Activated naive CD8-positive, alpha-beta T cell treated with anti-CD3 and anti-CD28 coated beads, Interleukin-2, amount 50 U/mL, for 16 hours (primary cell): ENCODE data around the gene PTOV1.

ENCODE experiments used
- DNase-seq: peaks from one replicate; pipeline ENCODE4 v3.0.0-alpha.2; 2020; ENCODE audit warnings: low read depth, low spot score

The PTOV1 gene

DNA sequence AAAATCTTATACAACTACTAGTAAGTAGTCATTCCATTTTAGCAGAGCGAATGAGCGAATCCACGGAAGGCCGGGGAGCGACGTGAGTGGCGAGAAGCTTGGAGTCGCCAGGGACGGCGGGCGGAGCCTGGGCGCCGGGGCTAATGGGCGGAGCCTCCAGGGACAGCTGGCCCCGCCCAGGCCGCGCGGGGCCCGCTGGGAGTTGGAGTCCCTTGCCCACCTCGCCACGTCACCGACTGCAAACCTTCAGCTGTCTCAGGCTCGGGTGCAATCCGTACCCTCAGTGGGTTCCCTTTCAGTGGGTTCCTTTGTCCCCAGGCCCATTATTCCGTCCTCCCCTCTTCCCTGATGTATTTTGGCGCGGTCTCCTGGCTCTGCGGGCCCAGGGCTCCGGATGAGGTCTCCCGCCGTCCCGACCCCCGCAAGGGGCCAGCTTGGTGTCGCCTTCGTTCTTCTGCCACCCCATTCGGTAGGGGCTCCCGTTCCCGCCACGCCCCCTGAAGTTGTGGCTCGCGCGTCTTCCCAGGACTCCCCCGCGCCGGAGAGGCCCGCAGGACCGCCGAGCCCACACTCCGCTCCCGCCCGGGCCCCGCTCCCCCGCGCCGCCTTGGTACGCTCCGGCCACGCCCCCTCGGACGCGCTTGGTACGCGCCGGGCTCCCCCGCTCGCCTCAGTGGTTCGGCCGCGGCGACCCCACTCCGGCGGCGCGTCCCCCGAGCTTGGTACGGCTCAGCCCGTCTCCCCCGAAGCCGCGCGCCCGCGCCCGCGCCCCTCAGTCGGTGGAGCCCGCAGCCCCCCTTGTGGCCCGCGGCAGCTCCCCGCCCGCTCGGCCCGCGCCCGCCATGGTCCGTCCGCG lies at the start of gene PTOV1:
PTOV1 (plus strand) TSS at position 673 of the 856 bp plus-strand sequence.
- peak; percentile 68 for DNase-seq

DNA sequence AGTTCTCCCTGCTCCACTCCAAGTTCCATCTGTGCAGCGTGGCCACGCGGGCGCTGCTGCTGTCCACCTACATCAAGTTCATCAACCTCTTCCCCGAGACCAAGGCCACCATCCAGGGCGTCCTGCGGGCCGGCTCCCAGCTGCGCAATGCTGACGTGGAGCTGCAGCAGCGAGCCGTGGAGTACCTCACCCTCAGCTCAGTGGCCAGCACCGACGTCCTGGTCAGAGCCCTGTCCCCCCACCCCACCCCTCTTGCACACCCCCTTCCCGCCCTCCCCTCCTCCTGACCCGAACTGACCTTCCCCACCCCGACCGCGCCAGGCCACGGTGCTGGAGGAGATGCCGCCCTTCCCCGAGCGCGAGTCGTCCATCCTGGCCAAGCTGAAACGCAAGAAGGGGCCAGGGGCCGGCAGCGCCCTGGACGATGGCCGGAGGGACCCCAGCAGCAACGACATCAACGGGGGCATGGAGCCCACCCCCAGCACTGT lies 49.5 kb upstream of the PTOV1 start:
- DNase-seq: no peak

DNA sequence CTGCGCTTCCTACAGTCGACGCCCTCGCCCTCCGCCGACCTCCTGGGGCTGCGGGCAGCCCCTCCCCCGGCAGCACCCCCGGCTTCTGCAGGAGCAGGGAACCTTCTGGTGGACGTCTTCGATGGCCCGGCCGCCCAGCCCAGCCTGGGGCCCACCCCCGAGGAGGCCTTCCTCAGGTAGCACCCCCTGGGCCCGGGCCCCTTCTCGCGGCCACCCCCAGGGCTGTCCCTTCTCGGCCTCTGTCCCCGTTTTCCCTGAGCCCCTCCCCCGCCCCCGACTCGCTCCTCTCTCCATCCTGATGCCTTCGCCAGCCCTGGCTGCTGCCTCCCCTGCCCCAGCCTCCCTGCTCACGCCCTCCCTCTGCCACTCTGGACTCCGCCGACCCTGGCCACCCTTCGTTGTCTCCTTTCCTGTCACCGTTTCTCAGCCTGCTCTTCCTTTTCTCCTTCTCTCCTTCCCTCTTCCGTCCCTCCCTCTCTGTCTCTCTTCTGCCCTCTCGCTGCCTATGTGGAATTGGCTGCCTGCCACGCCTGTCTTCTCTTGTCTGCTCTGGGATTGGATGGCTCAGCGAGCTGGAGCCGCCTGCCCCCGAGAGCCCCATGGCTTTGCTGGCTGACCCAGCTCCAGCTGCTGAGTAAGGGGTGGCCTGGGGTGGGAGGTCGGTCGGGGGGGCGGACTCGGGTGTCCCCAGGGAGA lies 48.8 kb upstream of the PTOV1 start:
- DNase-seq: no peak

DNA sequence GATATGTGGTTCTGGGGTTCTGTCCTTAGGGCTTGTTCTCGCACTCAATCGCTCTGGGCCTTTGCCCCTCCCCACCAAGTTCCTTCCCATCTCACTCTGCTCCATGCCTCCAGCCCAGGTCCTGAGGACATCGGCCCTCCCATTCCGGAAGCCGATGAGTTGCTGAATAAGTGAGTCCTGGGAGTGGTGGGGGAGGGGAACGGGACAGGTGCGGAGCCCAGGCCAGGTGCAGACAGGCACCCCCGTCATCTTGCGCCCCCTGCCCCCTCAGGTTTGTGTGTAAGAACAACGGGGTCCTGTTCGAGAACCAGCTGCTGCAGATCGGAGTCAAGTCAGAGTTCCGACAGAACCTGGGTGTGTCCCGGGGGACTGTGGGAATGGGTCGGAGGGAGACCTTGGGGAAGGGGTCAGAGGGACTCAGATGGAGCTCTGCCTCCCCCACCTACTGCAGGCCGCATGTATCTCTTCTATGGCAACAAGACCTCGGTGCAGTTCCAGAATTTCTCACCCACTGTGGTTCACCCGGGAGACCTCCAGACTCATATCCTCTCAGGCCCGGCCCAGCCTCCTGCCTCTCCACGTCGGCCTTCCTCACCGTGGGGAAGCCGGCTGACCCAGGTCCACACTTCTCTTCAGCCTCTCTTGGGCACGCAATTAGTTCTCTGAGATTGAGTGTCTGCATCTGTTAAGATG lies 48.0 kb upstream of the PTOV1 start:
- no peak for DNase-seq

DNA sequence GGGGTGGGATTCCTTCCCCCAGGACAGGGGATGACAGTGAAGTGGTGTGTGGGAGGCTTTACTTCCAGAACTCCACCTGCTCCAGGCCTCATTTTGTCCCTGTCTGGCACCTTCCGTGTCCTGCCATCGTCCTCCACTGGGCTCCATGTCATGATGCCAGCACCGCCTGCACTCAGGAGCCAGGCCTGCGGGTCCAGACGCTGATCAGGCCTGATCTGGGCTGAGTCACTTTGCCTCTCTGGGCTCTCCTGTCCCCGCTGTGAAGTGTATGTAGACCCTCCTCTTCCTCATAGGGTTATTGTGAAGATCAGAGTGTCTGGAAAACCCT lies 47.5 kb upstream of the PTOV1 start:
- no peak for DNase-seq

DNA sequence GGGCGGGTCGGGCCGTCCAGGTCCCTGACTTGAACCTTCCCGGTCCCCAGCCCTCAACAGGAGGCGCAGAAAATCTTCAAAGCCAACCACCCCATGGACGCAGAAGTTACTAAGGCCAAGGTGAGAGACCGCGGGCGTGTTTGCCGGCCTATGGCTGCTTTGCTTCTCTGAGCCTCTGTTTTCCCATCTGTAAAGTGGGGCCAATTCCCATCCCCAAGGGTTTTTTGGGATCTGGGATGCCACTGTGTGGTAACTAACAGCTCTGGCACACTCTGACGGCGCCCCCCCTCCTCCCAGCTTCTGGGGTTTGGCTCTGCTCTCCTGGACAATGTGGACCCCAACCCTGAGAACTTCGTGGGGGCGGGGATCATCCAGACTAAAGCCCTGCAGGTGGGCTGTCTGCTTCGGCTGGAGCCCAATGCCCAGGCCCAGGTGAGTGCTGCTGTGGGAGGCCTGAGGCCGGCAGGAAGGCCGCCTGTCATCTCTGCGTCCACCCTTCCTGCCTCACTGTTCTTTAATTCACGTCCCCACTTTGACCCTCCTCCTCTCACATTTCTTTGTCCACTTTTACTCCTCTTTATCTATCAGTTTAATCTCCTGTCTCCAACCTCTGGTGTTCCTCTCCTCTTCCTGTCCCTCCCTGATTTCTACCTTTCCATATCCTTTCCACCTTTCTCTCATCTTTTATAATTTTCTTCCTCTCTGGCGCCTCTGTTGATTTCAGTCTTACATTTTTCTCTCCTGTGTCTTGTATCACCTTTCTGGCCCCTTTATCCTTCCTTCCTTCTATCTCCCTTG lies 44.9 kb upstream of the PTOV1 start:
- no peak for DNase-seq

DNA sequence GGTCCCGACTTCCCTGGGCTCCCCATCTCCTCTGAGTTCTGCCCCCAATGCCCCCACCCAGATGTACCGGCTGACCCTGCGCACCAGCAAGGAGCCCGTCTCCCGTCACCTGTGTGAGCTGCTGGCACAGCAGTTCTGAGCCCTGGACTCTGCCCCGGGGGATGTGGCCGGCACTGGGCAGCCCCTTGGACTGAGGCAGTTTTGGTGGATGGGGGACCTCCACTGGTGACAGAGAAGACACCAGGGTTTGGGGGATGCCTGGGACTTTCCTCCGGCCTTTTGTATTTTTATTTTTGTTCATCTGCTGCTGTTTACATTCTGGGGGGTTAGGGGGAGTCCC lies 44.4 kb upstream of the PTOV1 start:
- no peak for DNase-seq

DNA sequence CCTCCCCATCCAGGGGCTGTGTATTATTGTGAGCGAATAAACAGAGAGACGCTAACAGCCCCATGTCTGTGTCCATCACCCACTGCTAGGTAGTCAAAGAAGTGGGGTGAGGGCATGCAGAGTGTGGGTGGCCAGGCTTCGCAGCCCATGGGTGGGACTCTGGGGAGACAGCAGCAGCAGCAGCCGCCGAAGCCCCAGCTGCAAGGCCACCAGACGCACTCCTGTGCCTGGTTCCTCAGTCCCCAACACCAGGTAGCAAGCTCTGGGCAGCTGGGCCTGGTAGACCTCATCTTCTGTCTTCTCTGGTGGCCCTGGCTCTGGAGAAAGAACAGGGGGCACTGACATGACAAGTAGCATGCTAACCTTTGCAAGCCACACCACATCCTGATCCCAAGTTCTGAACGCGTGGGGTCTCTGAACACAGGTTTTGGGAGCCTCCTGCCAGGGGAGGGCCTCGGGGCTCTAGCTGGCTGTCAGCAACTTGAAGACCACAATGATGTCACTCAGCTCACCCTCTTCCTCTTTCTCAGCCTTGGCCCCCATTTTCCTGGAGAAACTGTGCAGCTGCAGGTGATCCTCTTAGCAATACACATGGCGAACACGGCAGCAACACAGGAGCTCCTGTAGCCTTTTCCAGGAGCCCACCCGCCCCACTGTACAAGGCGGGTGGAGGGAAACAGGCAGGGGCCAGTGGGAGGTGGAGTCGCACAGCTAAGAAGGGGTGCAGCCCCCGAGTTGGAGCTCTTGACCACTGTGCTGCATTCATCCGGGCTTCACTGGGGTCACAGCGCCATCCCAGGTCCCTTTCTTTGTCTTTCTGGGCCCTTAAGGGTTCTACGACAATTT lies 43.7 kb upstream of the PTOV1 start:
- DNase-seq: no peak

DNA sequence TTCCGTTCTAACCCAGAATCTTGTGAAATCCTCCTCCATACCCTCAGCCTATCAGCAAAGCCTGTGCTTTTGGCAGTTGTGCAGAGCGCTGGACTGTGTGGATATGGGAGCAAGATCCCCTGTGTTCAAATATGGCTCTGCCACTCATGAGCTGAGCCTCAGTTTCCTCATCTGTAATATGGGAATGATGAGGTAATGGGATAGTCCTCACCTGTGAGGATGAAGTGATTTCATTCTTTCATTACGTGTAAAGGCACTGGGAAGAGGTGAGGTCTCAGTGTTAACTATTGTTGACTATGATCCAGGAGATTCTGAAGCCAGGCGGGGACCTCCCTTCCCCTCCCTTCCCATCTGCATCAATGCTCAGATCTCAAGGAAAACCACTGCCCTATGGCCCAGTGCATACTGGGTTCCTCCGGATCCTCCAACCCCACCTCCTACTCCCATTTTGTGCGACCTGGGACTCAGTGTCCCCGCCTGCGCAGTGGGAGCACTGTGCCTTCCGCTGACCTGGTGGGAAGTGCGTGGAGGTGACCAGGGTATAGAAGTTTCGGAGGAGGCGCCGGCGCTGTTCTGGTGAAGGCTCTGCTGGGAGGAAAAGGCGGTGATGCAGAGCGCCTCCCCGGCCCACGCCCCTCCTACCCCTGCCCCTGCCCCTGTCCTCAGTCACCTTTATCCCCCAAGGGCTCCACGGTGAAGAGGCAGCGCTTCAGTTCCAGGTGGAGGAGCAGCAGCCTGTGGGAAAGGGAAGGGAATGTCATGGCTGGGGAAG lies 42.9 kb upstream of the PTOV1 start:
- DNase-seq: no peak

DNA sequence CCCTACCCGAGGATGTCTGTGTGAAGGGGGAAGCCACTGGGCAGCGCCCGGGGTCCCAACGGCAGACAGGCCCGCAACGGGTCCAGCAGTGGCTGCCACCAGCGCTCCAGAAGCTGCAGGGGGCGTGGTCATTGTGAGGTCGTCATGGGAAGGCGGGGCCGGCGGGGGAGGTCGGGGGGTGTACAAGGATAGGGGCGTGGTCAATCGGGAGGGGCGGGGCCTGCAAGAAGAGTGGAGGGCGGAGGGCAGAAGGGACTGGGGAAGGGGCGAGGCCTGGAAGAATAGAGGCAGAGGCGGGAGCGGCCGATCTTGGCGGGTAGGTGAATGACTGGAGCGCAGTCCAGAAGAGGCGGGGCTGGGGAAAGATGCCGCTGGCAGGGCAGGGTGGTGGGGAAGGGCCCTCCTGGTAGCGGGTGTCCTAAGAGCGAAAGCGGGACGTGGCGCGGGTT lies 42.2 kb upstream of the PTOV1 start:
- DNase-seq: peak; percentile 68

DNA sequence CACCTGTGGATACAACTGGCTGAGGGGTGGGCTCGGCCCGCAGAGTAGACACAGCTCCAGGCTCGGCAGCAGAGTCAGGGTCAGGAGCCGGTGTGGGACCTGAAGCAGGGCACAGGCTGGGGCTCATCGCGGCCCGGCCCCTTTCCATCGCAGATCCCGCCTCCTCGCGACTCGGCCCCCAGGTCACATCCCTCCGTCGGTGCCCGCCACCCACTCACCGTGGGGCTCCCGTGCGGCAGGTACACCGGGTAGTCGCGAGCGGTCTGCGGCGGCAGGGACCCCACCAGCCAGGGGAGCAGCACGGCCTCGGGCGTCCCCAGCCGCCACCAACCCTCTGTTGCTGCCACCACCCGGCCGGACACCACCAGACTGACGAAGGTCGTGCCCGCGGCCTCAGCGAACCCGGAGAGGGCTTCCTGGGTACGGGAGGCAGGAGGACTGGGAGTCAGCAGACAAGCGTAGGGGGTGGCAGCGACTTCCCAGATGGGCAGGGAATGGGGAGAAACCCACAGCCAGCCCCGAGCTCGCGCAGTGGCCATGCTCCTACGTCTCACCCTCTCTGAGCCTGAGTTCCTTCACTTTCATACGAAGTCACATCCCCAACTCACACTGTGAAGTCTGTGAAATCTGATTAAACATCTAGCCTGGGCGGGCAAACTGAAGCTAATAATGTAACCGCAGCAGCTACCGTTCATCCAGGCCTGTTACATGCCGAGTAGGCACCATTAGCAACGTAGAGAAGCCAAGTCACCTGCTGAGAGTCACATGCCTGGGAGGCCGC lies 41.6 kb upstream of the PTOV1 start:
- DNase-seq: no peak

DNA sequence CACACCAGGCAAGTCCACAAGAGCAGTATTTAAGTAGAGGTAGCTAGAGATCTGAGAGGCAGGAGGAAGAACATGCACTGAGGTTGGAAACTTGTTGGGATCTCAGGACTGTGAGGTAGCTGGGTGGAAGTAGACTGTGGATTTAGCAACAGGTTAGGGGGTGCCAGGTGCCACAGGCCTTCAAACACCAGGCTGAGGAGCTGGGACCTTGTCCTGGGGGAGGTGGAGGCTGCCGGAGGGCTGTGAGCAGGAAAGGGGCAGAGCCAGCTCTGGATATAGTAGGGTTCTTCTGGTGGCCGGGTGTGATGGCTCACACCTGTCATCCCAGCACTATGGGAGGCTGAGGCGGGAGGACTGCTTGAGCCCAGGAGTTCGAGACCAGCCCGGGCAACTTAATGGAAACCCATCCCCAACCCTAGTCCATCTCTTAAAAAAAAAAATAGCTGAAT lies 41.0 kb upstream of the PTOV1 start:
- DNase-seq: no peak

DNA sequence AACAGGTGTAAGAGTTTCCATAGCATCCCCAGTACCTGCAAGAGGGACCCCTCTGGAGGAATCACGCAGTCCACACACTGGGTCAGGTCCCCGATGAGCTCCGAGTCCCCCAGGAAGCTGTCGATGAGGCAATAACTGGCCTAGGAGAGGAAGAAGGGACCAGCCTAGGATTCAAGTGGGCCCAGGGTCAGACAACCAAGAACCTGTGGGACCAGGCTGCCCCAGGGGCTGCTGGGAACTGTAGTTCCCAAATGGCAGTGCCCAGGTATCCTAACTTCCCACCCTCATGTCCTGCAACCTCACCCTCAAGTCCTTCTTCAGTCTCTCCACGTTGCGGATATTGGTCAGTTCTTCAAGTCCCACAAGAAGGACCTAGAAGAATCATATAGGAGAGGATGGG lies 39.6 kb upstream of the PTOV1 start:
- DNase-seq: no peak

DNA sequence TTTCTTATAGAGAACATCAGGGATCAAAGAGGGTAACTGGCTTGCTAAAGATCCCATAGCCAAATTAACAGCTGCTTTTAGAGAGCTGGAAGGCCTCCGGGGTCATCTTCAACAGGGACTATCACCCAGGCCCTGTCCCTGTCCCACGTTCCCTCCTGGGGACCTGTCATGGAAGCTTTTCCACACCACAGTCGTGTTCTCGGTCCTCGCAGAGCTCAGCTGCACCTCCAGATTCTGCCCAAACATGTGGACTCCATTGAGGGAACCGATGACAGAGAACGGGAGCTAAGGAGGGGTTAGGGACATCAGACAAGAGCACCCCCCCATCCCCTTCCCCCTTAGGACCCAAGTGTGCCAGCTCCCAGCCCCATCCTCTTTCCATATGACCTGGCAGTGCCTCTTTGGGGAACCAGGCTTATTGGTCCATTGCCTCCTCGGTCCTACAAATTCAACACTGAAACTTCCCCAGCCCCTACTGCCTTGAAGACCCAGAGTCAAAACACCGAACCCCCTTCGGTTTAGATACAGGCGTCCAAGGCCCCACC lies 38.4 kb upstream of the PTOV1 start:
- DNase-seq: no peak

DNA sequence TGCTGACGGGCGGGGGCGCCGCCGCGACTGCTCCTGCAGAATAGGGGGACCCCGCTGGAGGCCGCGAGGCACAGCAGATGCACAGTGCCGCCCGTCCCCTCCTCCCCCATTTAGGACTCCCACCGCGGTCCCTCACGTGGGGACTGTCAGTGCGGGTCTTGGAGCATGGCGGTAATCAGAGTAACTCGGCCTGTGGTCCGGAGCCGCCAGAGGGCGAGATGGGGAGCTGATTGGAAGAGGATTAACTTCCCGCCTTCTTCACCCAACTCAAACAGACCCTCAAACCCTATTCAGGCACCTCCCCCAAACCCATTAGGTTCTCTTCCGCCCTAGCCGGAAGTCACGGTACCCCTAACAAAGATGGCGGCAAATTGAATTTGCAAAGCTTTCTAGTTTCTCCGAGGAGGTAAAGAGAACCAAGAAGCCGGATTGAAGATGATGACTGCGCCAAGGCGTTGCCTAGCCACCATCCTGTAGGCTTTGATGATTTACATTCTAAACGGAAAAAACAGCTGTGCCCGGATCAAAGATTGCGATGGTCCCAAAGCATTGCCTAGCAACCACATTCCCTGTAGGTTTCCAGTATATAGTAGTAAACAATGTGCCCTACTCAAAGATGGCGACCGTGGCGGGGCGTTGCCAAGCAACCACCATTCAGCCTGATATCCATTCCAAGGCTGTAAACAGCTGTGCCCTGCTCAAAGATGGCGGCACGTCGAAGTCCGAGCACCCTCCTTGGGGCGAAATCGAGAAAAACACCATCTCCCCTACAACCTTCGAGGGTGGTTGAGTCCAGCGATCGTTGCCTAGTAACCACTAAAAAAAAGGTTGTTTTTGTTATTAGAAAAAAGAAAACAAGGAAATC lies 37.7 kb upstream of the PTOV1 start, which contains the start of gene FUZ:
FUZ (minus strand) TSS at position 296 of the 865 bp plus-strand sequence; CDS start at position 110, 186 bp downstream.
- DNase-seq: peak; percentile 73

DNA sequence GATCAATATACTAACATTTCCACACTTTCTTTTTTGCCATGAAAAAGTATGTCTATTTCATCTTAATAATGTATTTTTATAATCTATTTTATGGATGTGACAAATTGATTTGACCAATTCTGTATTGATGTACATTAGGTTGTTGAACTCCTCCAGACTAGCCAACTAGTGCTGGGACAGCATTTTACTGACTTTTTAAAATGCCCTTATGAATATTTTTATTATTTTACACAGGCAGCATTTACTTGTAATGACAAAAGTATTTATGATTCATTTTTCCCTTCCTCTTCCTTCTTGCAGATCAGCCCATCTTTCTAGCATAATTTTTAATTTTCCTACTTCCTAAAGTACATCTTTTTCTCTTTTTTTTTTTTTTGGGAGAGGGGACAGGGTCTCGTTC lies 36.9 kb upstream of the PTOV1 start:
- DNase-seq: no peak

DNA sequence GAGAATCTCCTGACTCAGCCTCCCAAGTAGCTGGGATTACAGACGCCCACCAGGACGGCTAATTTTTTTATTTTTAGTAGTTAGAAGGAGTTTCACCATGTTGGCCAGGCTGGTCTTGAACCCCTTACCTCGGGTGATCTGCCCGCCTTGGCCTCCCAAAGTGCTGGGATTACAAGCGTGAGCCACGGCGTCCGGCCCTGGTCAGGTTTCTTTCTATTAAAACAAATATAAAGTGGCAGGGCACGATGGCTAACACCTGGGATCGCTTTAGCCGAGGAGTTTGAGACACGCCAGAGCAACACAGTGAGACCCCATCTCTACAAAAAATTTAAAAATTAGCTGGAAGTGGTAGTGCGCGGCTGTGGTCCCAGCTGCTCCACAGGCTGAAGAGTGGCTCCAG lies 34.4 kb upstream of the PTOV1 start:
- no peak for DNase-seq
